Trophoblast cell (in vitro differentiated cells and primary cell): ENCODE results near the gene OTUD3. TPM values are rescaled to one million over a fixed set of nuclear protein-coding genes. Genes with fewer than 3 reads are reported as not detected.

Source experiments
- DNase-seq, 2 donors: peaks; one replicate each; pipeline ENCODE4 v3.0.0-alpha.2; 2016
- H2AFZ ChIP-seq: 2 replicates; pipeline ENCODE4 v1.6.1; 2013; ENCODE audit warnings: low read length, moderate library complexity, mild to moderate bottlenecking; ENCODE audit not compliant: insufficient read depth, poor library complexity
- H2AK5ac ChIP-seq: 2 replicates; pipeline ENCODE4 v1.6.1; 2013; ENCODE audit warnings: mild to moderate bottlenecking, low read length
- H2BK120ac ChIP-seq: 2 replicates; pipeline ENCODE4 v1.6.1; 2013; ENCODE audit warnings: low read length, mild to moderate bottlenecking, moderate library complexity; ENCODE audit not compliant: insufficient read depth, poor library complexity
- H2BK12ac ChIP-seq: 2 replicates; pipeline ENCODE4 v1.6.1; 2013; ENCODE audit warnings: mild to moderate bottlenecking, low read length, moderate library complexity
- H2BK5ac ChIP-seq: 2 replicates; pipeline ENCODE4 v1.6.1; 2013; ENCODE audit warnings: low read length, low read depth, moderate library complexity, mild to moderate bottlenecking; ENCODE audit not compliant: poor library complexity
- H3K14ac ChIP-seq: 2 replicates; pipeline ENCODE4 v1.6.1; 2013; ENCODE audit warnings: mild to moderate bottlenecking, low read length
- H3K18ac ChIP-seq: 2 replicates; pipeline ENCODE4 v1.6.1; 2013; ENCODE audit warnings: mild to moderate bottlenecking, low read length
- H3K23ac ChIP-seq: 2 replicates; pipeline ENCODE4 v1.6.1; 2013; ENCODE audit warnings: low read length
- H3K27ac ChIP-seq: 2 replicates; pipeline ENCODE4 v1.5.1; 2013; ENCODE audit warnings: low read depth, mild to moderate bottlenecking, inconsistent platforms, low read length, moderate library complexity
- H3K27me3 ChIP-seq: 2 replicates; pipeline ENCODE4 v1.6.1; 2013; ENCODE audit warnings: inconsistent platforms, mild to moderate bottlenecking, low read length, moderate library complexity; ENCODE audit not compliant: insufficient read depth
- H3K36me3 ChIP-seq, 2 experiments: 1 replicate in 1 of 2; 2 replicates in 1 of 2; pipeline ENCODE4 v1.6.1; 2013; ENCODE audit warnings: low read length in 2 of 2, mild to moderate bottlenecking in 2 of 2, moderate library complexity in 1 of 2; ENCODE audit not compliant: insufficient read depth in 2 of 2, control insufficient read depth in 1 of 2
- H3K4ac ChIP-seq: 2 replicates; pipeline ENCODE4 v1.6.1; 2013; ENCODE audit warnings: low read depth, mild to moderate bottlenecking, low read length, moderate library complexity
- H3K4me1 ChIP-seq, 2 experiments: 1 replicate in 1 of 2; 2 replicates in 1 of 2; pipeline ENCODE4 v1.6.1; 2013; ENCODE audit warnings: low read length in 2 of 2, mild to moderate bottlenecking in 2 of 2, moderate library complexity in 1 of 2; ENCODE audit not compliant: insufficient read depth in 2 of 2, control insufficient read depth in 1 of 2
- H3K4me2 ChIP-seq: 2 replicates; pipeline ENCODE4 v1.6.1; 2013; ENCODE audit warnings: inconsistent platforms, mild to moderate bottlenecking, low read length, moderate library complexity
- H3K4me3 ChIP-seq: 2 replicates; pipeline ENCODE4 v1.5.1; 2013; ENCODE audit warnings: mild to moderate bottlenecking, low read depth, low read length, inconsistent platforms
- H3K79me1 ChIP-seq: one replicate; pipeline ENCODE4 v1.6.1; 2013; ENCODE audit warnings: low read length
- H3K79me2 ChIP-seq: 2 replicates; pipeline ENCODE4 v1.6.1; 2013; ENCODE audit warnings: low read length, mild to moderate bottlenecking; ENCODE audit not compliant: control insufficient read depth, insufficient read depth, poor library complexity
- H3K9ac ChIP-seq: 2 replicates; pipeline ENCODE4 v1.6.1; 2013; ENCODE audit warnings: mild to moderate bottlenecking, low read length
- H3K9me3 ChIP-seq: 2 replicates; pipeline ENCODE4 v1.6.1; 2013; ENCODE audit warnings: low read depth, mild to moderate bottlenecking, control low read depth, inconsistent platforms, low read length; ENCODE audit not compliant: insufficient read depth
- H4K12ac ChIP-seq: 2 replicates; pipeline ENCODE4 v1.6.1; 2013; ENCODE audit warnings: low read depth, mild to moderate bottlenecking, low read length, moderate library complexity
- H4K8ac ChIP-seq: 2 replicates; pipeline ENCODE4 v1.6.1; 2013; ENCODE audit warnings: low read depth, mild to moderate bottlenecking, low read length, moderate library complexity
- H4K91ac ChIP-seq: one replicate; pipeline ENCODE4 v1.6.1; 2013; ENCODE audit warnings: low read depth, mild to moderate bottlenecking, low read length, moderate library complexity
- WGBS: extraction: QIAGEN DNeasy Blood & Tissue Kit; methylation state at CpG from one replicate; pipeline ENCODE4 v1.1.7; 2013; ENCODE audit warnings: missing lambda C conversion rate; ENCODE audit not compliant: insufficient read length, insufficient coverage; ENCODE audit errors: extremely low coverage; 5-methylcytosine and 5-hydroxymethylcytosine counted together
- polyA plus RNA-seq: library from polyadenylated mRNA; stranded (reverse); fragments of 200-250 nt; gene quantifications from 2 replicates; pipeline ENCODE4 v1.2.3, GENCODE V29; 2013

Gene OTUD3
- polyA plus RNA-seq = 19.6 TPM in 2 replicates

- Histone ChIP-seq H3K23ac (no peak within 1 kb of the TSS), H3K4me2 (peak within 1 kb of the TSS; percentile 71), H2AK5ac (peak within 1 kb of the TSS; percentile 55), H3K4me3 (peak within 1 kb of the TSS; percentile 90), H3K79me1 (peaks cover 7% of the 10 kb centered on the region), H4K8ac (peak within 1 kb of the TSS; percentile 85), H3K18ac (peak within 1 kb of the TSS; percentile 86), H3K36me3 (peaks cover 0 to 2% of the 10 kb centered on the region in 2 experiments), H3K27me3 (no peaks in the 10 kb centered on the region), H2AFZ (peak within 1 kb of the TSS; percentile 65), H2BK5ac (peak within 1 kb of the TSS; percentile 79), H3K4me1 (peaks cover 3 to 14% of the 10 kb centered on the region in 2 experiments), H3K14ac (peak within 1 kb of the TSS; percentile 72), H2BK120ac (peak within 1 kb of the TSS; percentile 75), H4K12ac (peak within 1 kb of the TSS; percentile 68), H3K9ac (peak within 1 kb of the TSS; percentile 93), H3K9me3 (no peaks in the 10 kb centered on the region), H2BK12ac (peak within 1 kb of the TSS; percentile 5), H3K27ac (peak within 1 kb of the TSS; percentile 88), H3K79me2 (peaks cover 10% of the 10 kb centered on the region), H3K4ac (peak within 1 kb of the TSS; percentile 68), H4K91ac (peak within 1 kb of the TSS; percentile 62)
- DNase-seq = peak; percentile 96 to 100
- WGBS = no CpG with 5 or more reads among the region's 97 CpGs
These were observed at the start of gene OTUD3 for GRCh38 chr1:19882111-19883071. Gene OTUD3, plus strand, starts transcription at chr1:19882395. Its CDS starts 119 bp downstream, at chr1:19882514.

GRCh38 chr1:19835578-19835977 is 46.6 kb upstream of the OTUD3 start:
- H3K9me3 ChIP-seq = no peaks in the 10 kb centered on the region
- no peak overlapping the region for H2BK5ac ChIP-seq
- no peak overlapping the region for H2AK5ac ChIP-seq
- no peak overlapping the region for H2BK12ac ChIP-seq
- H4K91ac ChIP-seq = no peak overlapping the region
- H2AFZ ChIP-seq = no peak overlapping the region
- H3K4me3 ChIP-seq = no peak overlapping the region
- no peaks in the 10 kb centered on the region for H3K79me1 ChIP-seq
- no peaks in the 10 kb centered on the region for H3K27me3 ChIP-seq
- H3K27ac ChIP-seq = no peak overlapping the region
- no peak overlapping the region for H2BK120ac ChIP-seq
- no peak overlapping the region for H4K8ac ChIP-seq
- no CpG with 5 or more reads among the region's 4 CpGs for WGBS
- no peak for DNase-seq
- no peaks in the 10 kb centered on the region for H3K36me3 ChIP-seq
- no peak overlapping the region for H3K18ac ChIP-seq
- H3K14ac ChIP-seq = no peak overlapping the region
- H3K79me2 ChIP-seq = no peaks in the 10 kb centered on the region
- H3K4me1 ChIP-seq = no peaks in the 10 kb centered on the region
- H3K9ac ChIP-seq = no peak overlapping the region
- H3K4ac ChIP-seq = no peak overlapping the region
- H4K12ac ChIP-seq = no peak overlapping the region
- no peak overlapping the region for H3K4me2 ChIP-seq
- H3K23ac ChIP-seq = no peak overlapping the region

GRCh38 chr1:19837866-19838265 is 44.3 kb upstream of the OTUD3 start:
- no peak overlapping the region for H3K9ac ChIP-seq
- no peaks in the 10 kb centered on the region for H3K36me3 ChIP-seq
- H4K8ac ChIP-seq = no peak overlapping the region
- H3K4ac ChIP-seq = no peak overlapping the region
- no peaks in the 10 kb centered on the region for H3K79me2 ChIP-seq
- no peak overlapping the region for H3K27ac ChIP-seq
- H3K18ac ChIP-seq = no peak overlapping the region
- no peak overlapping the region for H3K4me2 ChIP-seq
- no peaks in the 10 kb centered on the region for H3K4me1 ChIP-seq
- H2BK120ac ChIP-seq = no peak overlapping the region
- no peaks in the 10 kb centered on the region for H3K79me1 ChIP-seq
- no peak overlapping the region for H3K14ac ChIP-seq
- H2BK5ac ChIP-seq = no peak overlapping the region
- no CpG with 5 or more reads among the region's 2 CpGs for WGBS
- no peak overlapping the region for H2AK5ac ChIP-seq
- H3K27me3 ChIP-seq = no peaks in the 10 kb centered on the region
- H2AFZ ChIP-seq = no peak overlapping the region
- H3K9me3 ChIP-seq = no peaks in the 10 kb centered on the region
- no peak overlapping the region for H4K12ac ChIP-seq
- no peak overlapping the region for H2BK12ac ChIP-seq
- no peak overlapping the region for H3K4me3 ChIP-seq
- H3K23ac ChIP-seq = no peak overlapping the region
- DNase-seq = no peak
- no peak overlapping the region for H4K91ac ChIP-seq

DNA sequence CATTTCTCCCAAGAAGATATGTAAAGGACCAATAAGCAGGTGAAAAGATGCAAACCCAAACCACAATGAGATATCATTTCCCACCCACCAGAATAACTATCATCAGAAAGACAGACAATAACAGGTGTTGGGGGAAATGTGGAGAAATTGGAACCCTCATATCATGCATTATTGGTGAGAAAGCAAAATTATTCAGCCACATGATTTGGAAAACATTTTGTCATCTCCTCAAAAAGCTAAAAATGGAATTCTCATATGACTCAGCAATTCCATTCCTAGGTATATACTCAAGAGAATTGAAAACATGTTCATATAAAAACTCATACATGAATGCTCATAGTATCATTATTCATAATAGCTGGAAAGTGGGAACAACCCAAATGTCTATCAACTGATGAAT is 42.0 kb upstream of the OTUD3 start:
- DNase-seq = no peak
- Histone ChIP-seq H3K4me2 (no peak overlapping the region), H3K23ac (no peak overlapping the region), H2AFZ (no peak overlapping the region), H2BK12ac (no peak overlapping the region), H3K18ac (no peak overlapping the region), H3K4ac (no peak overlapping the region), H4K91ac (no peak overlapping the region), H3K36me3 (no peaks in the 10 kb centered on the region), H4K8ac (no peak overlapping the region), H3K27me3 (no peaks in the 10 kb centered on the region), H3K9me3 (no peaks in the 10 kb centered on the region), H3K27ac (no peak overlapping the region), H3K79me1 (no peaks in the 10 kb centered on the region), H2BK120ac (no peak overlapping the region), H4K12ac (no peak overlapping the region), H2BK5ac (no peak overlapping the region), H3K4me1 (no peaks in the 10 kb centered on the region), H3K14ac (no peak overlapping the region), H3K9ac (no peak overlapping the region), H3K79me2 (no peaks in the 10 kb centered on the region), H3K4me3 (no peak overlapping the region), H2AK5ac (no peak overlapping the region)
